ENCODE data around the gene SHOX.

DNA sequence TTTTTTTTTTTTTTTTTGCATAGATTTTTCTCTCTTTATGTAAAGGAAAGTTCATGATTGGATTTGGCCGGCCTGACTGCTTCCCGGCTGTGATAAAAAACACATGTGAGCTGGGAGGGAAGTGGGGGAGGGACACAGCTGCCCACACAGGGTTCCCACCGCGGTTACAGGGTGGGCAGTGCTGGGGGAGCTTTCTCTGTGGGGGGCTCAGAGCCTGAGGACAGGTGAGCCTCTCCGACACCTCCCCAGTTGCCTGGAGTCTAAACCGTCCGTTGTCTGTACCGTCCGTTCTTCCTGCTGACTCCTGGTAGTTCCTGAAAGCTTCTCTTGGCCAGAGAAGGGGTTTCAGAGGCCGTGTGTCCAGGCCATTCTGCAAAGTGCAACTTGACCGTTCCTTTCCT lies 21.8 kb downstream of the SHOX start:
- no peak for TF ChIP-seq POLR2A (IDR thresholded peaks at IDR 0.05)
- TF ChIP-seq, protein P1, sequence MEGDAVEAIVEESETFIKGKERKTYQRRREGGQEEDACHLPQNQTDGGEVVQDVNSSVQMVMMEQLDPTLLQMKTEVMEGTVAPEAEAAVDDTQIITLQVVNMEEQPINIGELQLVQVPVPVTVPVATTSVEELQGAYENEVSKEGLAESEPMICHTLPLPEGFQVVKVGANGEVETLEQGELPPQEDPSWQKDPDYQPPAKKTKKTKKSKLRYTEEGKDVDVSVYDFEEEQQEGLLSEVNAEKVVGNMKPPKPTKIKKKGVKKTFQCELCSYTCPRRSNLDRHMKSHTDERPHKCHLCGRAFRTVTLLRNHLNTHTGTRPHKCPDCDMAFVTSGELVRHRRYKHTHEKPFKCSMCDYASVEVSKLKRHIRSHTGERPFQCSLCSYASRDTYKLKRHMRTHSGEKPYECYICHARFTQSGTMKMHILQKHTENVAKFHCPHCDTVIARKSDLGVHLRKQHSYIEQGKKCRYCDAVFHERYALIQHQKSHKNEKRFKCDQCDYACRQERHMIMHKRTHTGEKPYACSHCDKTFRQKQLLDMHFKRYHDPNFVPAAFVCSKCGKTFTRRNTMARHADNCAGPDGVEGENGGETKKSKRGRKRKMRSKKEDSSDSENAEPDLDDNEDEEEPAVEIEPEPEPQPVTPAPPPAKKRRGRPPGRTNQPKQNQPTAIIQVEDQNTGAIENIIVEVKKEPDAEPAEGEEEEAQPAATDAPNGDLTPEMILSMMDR (IDR thresholded peaks at IDR 0.05): no peak
- no peak for TF ChIP-seq POLR2AphosphoS5 (IDR thresholded peaks at IDR 0.05)

All from breast epithelium (tissue), 3 donors.